IMR-90 (cell line): ENCODE results near the gene CCDC33.
"Not testable (repeated sequence)": the region's sequence is repeated elsewhere in the genome, so short reads cannot be mapped to it uniquely, and the experiment has no call there.

Experiments
- BHLHE40 ChIP-seq: fragments of 150-350 bp; IDR thresholded peaks from 2 replicates; pipeline ENCODE4 v1.6.1; 2016; ENCODE audit warnings: mild to moderate bottlenecking, low read depth, low read length
- CHD1 ChIP-seq: IDR thresholded peaks from 2 replicates; pipeline ENCODE4 v1.6.1; 2012; ENCODE audit warnings: low read depth, low read length, improper control_type of control experiment
- POLR2A ChIP-seq: IDR thresholded peaks from 2 replicates; pipeline ENCODE4 v1.6.1; 2012; ENCODE audit warnings: mild to moderate bottlenecking, low read depth, low read length
- RAD21 ChIP-seq: IDR thresholded peaks from 2 replicates; pipeline ENCODE4 v1.6.1; 2012; ENCODE audit warnings: low read length, improper control_type of control experiment
- SMC3 ChIP-seq: fragments of 150-350 bp; IDR thresholded peaks from 2 replicates; pipeline ENCODE4 v1.6.1; 2016; ENCODE audit warnings: low read depth, mild to moderate bottlenecking, antibody characterized with exemption, low read length, moderate library complexity
- TF ChIP-seq, protein P1 (sequence below): conservative IDR thresholded peaks from 2 replicates; pipeline ENCODE4 v1.5.1; 2012; ENCODE audit warnings: mild to moderate bottlenecking, low read depth, low read length, improper control_type of control experiment
- TF ChIP-seq, protein P2 (sequence below): fragments of 150-350 bp; IDR thresholded peaks from 2 replicates; pipeline ENCODE4 v1.6.1; 2016; ENCODE audit warnings: low read depth, mild to moderate bottlenecking, low read length, moderate library complexity, borderline replicate concordance

DNA sequence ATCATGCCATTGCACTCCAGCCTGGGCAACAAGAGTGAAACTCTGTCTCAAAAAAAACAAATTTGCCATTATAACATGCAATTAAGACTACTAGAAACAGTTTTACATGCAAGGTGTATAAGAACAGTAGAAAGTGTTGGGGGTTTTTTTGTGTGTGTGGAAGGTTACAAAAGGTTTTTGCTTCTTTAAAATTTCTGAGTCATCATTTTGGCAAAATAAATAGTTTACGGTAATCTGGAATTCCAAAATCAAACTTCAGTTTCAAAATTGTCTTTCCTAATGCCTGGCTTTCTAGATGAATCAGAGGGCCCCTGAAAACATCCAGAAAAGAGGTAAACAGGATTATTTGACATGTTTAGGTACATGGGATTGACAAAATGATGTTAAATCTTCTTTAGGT lies 124.7 kb downstream of the CCDC33 start:
- TF ChIP-seq, protein P1, sequence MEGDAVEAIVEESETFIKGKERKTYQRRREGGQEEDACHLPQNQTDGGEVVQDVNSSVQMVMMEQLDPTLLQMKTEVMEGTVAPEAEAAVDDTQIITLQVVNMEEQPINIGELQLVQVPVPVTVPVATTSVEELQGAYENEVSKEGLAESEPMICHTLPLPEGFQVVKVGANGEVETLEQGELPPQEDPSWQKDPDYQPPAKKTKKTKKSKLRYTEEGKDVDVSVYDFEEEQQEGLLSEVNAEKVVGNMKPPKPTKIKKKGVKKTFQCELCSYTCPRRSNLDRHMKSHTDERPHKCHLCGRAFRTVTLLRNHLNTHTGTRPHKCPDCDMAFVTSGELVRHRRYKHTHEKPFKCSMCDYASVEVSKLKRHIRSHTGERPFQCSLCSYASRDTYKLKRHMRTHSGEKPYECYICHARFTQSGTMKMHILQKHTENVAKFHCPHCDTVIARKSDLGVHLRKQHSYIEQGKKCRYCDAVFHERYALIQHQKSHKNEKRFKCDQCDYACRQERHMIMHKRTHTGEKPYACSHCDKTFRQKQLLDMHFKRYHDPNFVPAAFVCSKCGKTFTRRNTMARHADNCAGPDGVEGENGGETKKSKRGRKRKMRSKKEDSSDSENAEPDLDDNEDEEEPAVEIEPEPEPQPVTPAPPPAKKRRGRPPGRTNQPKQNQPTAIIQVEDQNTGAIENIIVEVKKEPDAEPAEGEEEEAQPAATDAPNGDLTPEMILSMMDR: not testable (repeated sequence)
- TF ChIP-seq, protein P2, sequence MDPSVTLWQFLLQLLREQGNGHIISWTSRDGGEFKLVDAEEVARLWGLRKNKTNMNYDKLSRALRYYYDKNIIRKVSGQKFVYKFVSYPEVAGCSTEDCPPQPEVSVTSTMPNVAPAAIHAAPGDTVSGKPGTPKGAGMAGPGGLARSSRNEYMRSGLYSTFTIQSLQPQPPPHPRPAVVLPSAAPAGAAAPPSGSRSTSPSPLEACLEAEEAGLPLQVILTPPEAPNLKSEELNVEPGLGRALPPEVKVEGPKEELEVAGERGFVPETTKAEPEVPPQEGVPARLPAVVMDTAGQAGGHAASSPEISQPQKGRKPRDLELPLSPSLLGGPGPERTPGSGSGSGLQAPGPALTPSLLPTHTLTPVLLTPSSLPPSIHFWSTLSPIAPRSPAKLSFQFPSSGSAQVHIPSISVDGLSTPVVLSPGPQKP: not testable (repeated sequence)
- TF ChIP-seq POLR2A, RAD21, BHLHE40, CHD1, SMC3: not testable (repeated sequence)
